Ovary (tissue), 9 donors: Measurements from ENCODE around the gene SETX. TPM values are rescaled to one million over a fixed set of nuclear protein-coding genes. Genes with fewer than 3 reads are reported as not detected.
A peak's percentile ranks its signal among the peaks of the same experiment; 100 is the strongest.
"Not testable (repeated sequence)": the region's sequence is repeated elsewhere in the genome, so short reads cannot be mapped to it uniquely, and the experiment has no call there.

Experiments used
- DNase-seq, 5 donors: peaks; one replicate each; pipeline ENCODE4 v3.0.0-alpha.2; 2019 to 2020
- H3K27ac ChIP-seq, 2 donors: fragments of 200-600 bp; one replicate each; pipeline versions ENCODE4 v1.5.1 to v1.8.0; 2019 to 2022
- H3K27me3 ChIP-seq: fragments of 200-600 bp; one replicate; pipeline ENCODE4 v1.8.0; 2022
- H3K36me3 ChIP-seq: fragments of 200-600 bp; sonication (generic); one replicate; pipeline ENCODE4 v1.5.1; 2019
- H3K4me1 ChIP-seq: one replicate; pipeline ENCODE4 v1.8.1; 2013; ENCODE audit warnings: mild to moderate bottlenecking, moderate library complexity; ENCODE audit not compliant: insufficient read depth
- H3K4me3 ChIP-seq: fragments of 200-600 bp; sonication (generic); one replicate; pipeline ENCODE4 v1.5.1; 2017
- H3K9me3 ChIP-seq, 2 donors: fragments of 200-600 bp in 1 of 2; sonication (generic) in 1 of 2; one replicate each; pipeline versions ENCODE4 v1.5.1 to v1.8.1; 2013 to 2019; ENCODE audit warnings: mild to moderate bottlenecking in 1 of 2, moderate library complexity in 1 of 2
- CTCF ChIP-seq, 3 donors: fragments of 450-650 bp in 2 of 3; fragments of 200-600 bp in 1 of 3; IDR thresholded peaks; one replicate each; pipeline versions ENCODE4 v1.5.1 to v1.8.0; 2016 to 2022; ENCODE audit warnings: antibody characterized with exemption in 3 of 3, mild to moderate bottlenecking in 1 of 3
- EP300 ChIP-seq: sonication (generic); formaldehyde crosslinking; IDR thresholded peaks from one replicate; pipeline ENCODE4 v1.6.1; 2017; ENCODE audit warnings: antibody characterized with exemption
- POLR2A ChIP-seq: fragments of 450-650 bp; IDR thresholded peaks from one replicate; pipeline ENCODE4 v1.6.1; 2017; ENCODE audit warnings: antibody characterized with exemption, mild to moderate bottlenecking, moderate library complexity
- WGBS, 3 donors: extraction: QIAGEN DNeasy Blood & Tissue Kit in 1 of 3; methylation state at CpG; one replicate each; pipeline versions ENCODE4 v1.1.5 to v1.1.7; 2013 to 2017; 5-methylcytosine and 5-hydroxymethylcytosine counted together
- intact Hi-C, 4 donors: fragments of 100-400 bp; cut with DNase I; formaldehyde crosslinking; loops; one replicate each; pipeline versions ENCODE4 v1.11.0 to v1.15.1; 2022 to 2023
- polyA plus RNA-seq, 2 donors: library from polyadenylated mRNA; stranded (reverse); fragments of 200-250 nt in 1 of 2; fragments of 350-450 nt in 1 of 2; fragmentation: Illumina TruSeq in 1 of 2; extraction: RNeasy Lipid Tissue Mini Kit (QIAGEN cat#74804) in 1 of 2; gene quantifications; one replicate each; pipeline ENCODE4 v1.2.3, GENCODE V29; 2013 to 2014
- total RNA-seq, 7 donors: library from RNA; depleted of rRNA in 2 of 7; stranded (reverse); fragments of >200 nt in 2 of 7; fragmentation: NEBNext Ultra II Directional in 3 of 7; extraction: Animal tissue kit (Norgen Biotek cat#: 25700) in 3 of 7; gene quantifications; one replicate each; pipeline versions ENCODE4 v1.1.0 to v1.2.4, GENCODE V29; 2016 to 2023
- donor health status: DM: no; HTN: no; CAD: no; lungs with moderate emphysema.
- donor health status: DM: no; HTN: no; CAD: no.
- donor health status: Bipolar disorder and iron deficiency.
- donor health status: DM: yes; HTN: yes; CAD: no.
- donor health status: DM: no; HTN: no; CAD: no.
- donor health status: DM: yes; HTN: yes; CAD: no.

Gene SETX
- total and polyA plus RNA-seq, 9 donors: 19.9 to 51.9 (median 40.8) TPM

- 89 to 93% (median 90%) methylated on average over 9 of the region's 9 CpGs for WGBS, 3 donors
These were observed 27.3 kb upstream of the SETX start for GRCh38 chr9:132381966-132382541.

DNA sequence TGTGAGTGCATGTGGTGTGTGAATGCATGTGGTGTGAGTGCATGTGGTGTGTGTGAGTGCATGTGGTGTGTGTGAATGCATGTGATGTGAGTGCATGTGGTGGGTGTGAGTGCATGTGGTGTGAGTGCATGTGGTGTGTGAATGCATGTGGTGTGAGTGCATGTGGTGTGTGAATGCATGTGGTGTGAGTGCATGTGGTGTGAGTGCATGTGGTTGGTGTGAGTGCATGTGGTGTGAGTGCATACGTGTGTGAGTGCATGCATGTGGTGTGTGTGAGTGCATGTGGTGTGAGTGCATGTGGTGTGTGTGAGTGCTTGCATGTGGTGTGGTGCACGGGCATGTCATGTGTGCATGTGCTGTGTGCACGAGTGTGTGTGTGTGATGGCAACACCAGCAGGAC, 23.6 kb upstream of the SETX start:
- H3K27ac ChIP-seq, H3K4me3 ChIP-seq, H3K27me3 ChIP-seq, DNase-seq, H3K9me3 ChIP-seq, H3K4me1 ChIP-seq, H3K36me3 ChIP-seq, intact Hi-C loops: not testable (repeated sequence)
- WGBS, 3 donors: 85 to 96% (median 93%) methylated on average over 3 of the region's 3 CpGs

More at GRCh38 chr9:132381966-132382541, 27.3 kb upstream of the SETX start:
- intact Hi-C loops: no loop called here
- H3K9me3 ChIP-seq: no peaks in the 10 kb centered on the region
- no peak for TF ChIP-seq EP300
- no peak for TF ChIP-seq POLR2A
- TF ChIP-seq CTCF (IDR thresholded peaks at IDR 0.05): no peak
- no peaks in the 10 kb centered on the region for H3K4me1 ChIP-seq
- no peak for DNase-seq
- H3K27ac ChIP-seq: no peak overlapping the region
- no peaks in the 10 kb centered on the region for H3K27me3 ChIP-seq
- H3K36me3 ChIP-seq: no peaks in the 10 kb centered on the region
- no peak overlapping the region for H3K4me3 ChIP-seq

DNA sequence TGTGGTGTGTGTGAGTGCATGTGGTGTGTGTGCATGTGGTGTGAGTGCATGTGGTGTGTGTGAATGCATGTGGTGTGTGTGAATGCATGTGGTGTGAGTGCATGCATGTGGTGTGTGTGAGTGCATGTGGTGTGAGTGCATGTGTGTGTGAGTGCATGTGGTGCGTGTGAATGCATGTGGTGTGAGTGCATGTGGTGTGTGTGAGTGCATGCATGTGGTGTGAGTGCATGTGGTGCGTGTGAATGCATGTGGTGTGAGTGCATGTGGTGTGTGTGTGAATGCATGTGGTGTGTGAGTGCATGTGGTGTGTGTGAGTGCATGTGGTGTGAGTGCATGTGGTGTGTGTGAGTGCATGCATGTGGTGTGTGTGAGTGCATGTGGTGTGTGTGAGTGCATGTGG, 23.0 kb upstream of the SETX start:
- 86 to 97% (median 89%) methylated on average over 2 of the region's 2 CpGs for WGBS, 3 donors
- not testable (repeated sequence) for DNase-seq

GRCh38 chr9:132372177-132373095, 17.6 kb upstream of the SETX start:
- intact Hi-C loops: no loop called here
- Histone ChIP-seq H3K36me3 (no peaks in the 10 kb centered on the region), H3K27me3 (no peaks in the 10 kb centered on the region), H3K4me1 (no peaks in the 10 kb centered on the region), H3K27ac (no peak overlapping the region), H3K9me3 (no peaks in the 10 kb centered on the region), H3K4me3 (no peak overlapping the region)
- 53 to 62% (median 57%) methylated on average over 14 of the region's 14 CpGs for WGBS, 3 donors
- no peak for TF ChIP-seq POLR2A
- no peak for TF ChIP-seq EP300
- no peak for TF ChIP-seq CTCF (IDR thresholded peaks at IDR 0.05)
- DNase-seq: peak in 1 of 5 donors; percentile 25

More for the DNA sequence above, 23.0 kb upstream of the SETX start:
- H3K4me1 ChIP-seq, intact Hi-C loops, H3K27me3 ChIP-seq, H3K27ac ChIP-seq, H3K36me3 ChIP-seq, H3K9me3 ChIP-seq, H3K4me3 ChIP-seq: not testable (repeated sequence)

DNA sequence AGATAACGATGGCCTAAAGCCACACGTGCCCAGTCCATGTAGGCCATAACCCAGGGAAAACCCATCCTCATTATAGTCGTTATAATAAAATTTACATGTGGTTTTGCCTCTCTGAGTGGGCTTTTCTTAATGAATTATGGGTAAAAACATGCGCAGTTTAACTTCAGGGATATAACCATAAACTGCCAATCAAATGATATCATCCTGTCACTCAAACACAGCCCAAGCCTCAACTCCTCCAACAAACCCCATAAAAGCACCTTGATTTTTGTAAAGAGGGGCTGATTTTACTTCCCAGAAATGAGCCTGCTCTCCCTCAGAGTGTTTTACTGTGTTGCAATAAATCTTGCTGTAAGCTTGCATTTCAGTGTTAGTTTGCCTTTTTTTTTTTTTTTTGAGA, 15.8 kb upstream of the SETX start:
- no peak for DNase-seq
- WGBS, 3 donors: 65 to 73% (median 70%) methylated on average over 4 of the region's 4 CpGs
- Histone ChIP-seq H3K36me3 (no peaks in the 10 kb centered on the region), H3K4me3 (no peak overlapping the region), H3K27ac (no peak overlapping the region), H3K27me3 (no peaks in the 10 kb centered on the region), H3K9me3 (no peaks in the 10 kb centered on the region), H3K4me1 (no peaks in the 10 kb centered on the region)
- TF ChIP-seq CTCF (IDR thresholded peaks at IDR 0.05) (no peak), POLR2A (no peak), EP300 (no peak)
- intact Hi-C loops: no loop called here
